HG03159 (cell line): Measurements from ENCODE around the gene BNIPL.

ENCODE experiments used
- ATAC-seq: cut with Tn5 transposase; IDR thresholded peaks from one replicate; pipeline ENCODE4 v1.9.1; 2021; ENCODE audit warnings: mild to moderate bottlenecking, moderate library complexity; ENCODE audit not compliant: unreplicated experiment

Gene BNIPL, protein sequence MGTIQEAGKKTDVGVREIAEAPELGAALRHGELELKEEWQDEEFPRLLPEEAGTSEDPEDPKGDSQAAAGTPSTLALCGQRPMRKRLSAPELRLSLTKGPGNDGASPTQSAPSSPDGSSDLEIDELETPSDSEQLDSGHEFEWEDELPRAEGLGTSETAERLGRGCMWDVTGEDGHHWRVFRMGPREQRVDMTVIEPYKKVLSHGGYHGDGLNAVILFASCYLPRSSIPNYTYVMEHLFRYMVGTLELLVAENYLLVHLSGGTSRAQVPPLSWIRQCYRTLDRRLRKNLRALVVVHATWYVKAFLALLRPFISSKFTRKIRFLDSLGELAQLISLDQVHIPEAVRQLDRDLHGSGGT

GRCh38 chr1:151036356-151036755 lies at the start of gene BNIPL:
TSS of gene BNIPL (plus strand) at chr1:151036586. CDS start at chr1:151036726, 140 bp downstream.
- ATAC-seq: no peak

GRCh38 chr1:150987924-150988323 lies 48.5 kb upstream of the BNIPL start:
- no peak for ATAC-seq

DNA sequence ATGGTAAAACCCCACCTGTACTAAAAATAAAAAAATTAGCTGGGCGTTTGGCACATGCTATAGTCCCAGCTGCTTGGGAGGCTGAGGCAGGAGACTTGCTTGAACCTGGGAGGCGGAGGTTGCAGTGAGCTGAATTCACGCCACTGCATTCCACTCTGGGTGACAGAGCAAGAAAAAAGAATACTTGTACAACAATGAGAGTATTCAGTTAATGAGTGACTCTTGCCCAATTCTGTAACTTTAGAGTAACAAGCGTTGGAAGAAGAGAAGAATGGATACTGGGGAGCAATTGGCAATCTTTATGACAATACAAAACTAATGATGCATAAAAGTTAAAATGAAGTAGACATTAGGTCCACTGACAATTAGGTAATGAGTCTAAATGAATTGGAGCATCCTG lies 43.8 kb upstream of the BNIPL start:
- ATAC-seq: no peak

GRCh38 chr1:150994248-150994647 lies 42.1 kb upstream of the BNIPL start:
- ATAC-seq: no peak

GRCh38 chr1:150995460-150995859 lies 40.9 kb upstream of the BNIPL start:
- ATAC-seq: no peak

DNA sequence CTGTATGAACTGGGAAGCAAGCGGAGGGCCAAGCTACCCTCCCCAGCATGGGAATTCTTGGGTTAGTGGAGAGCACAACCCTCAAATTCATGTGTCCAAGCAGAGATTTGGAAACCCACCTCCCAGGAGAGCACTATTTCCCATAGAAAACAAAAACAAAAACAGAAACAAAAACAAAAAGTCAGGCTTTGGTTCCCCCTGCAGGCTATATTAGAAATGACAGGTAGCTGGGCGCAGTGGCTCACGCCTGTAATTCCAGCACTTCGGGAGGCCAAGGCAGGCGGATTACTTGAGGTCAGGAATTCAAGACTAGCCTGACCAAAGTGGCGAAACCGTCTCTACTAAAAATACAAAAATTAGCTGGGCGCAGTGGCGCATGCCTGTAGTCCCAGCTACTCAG lies 40.5 kb upstream of the BNIPL start:
- ATAC-seq: no peak

GRCh38 chr1:150997126-150997872 lies 39.1 kb upstream of the BNIPL start:
- ATAC-seq: no peak

- no peak for ATAC-seq
These were observed 38.4 kb upstream of the BNIPL start for GRCh38 chr1:150997949-150998348.

- ATAC-seq: no peak
These were observed 37.2 kb upstream of the BNIPL start for GRCh38 chr1:150999051-150999674.

DNA sequence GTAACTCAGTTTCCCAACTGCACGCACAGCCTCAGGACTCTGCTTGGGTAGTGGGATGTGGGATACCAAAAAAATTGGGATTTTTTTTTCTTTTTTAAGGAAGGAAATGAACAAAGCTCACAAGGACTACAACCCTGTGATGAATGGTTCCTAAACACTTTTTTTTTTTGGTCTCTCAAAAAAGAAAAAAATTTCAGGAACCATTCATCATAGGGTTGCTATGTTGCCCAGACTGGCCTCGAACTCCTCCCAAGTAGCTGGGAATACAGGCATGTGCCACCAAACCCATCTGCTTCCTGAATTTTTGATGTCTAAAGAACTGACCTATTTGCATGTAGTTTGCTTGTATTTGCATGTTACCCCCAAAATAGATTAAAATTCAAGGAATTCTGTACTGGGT lies 36.5 kb upstream of the BNIPL start:
- no peak for ATAC-seq

DNA sequence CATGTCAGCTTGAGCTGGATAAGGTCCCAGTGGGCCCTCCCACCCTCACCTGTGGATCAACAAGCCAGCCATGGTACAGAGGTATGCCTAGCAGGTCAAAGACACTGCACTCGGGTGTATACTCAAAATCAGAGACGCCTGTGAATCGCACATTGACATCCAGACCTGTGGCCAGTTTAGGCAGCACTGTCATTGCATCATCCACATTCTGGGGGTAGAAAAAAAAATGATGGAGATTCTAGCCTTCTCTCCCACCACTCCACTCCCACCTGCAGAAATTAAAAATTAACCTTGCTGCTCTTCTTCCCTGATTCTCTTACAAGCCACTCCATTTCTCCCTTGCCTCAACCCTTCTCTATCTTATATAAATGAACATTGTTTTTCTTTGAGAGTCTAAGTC lies 36.0 kb upstream of the BNIPL start:
- no peak for ATAC-seq

GRCh38 chr1:151001602-151002001 lies 34.8 kb upstream of the BNIPL start:
- ATAC-seq: no peak

DNA sequence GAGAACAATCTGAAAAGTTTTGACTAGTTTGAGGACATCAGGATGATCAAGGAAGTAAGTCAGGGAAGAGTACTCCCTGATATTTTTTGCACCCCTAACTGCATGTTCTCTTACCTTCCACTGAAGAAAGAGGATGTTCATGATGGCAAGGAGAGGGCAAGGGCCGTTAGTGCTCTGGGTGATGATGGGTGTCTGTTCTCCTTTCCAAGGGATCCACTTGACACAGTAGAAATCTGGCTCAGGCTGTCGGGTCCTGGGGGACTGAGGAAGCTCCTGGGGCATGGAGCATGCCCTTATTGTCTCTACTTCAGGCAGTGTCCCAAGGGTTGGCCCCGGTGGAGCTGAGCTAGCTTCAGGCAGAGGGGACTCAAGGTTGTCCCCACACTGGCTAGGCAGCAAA lies 34.3 kb upstream of the BNIPL start:
- no peak for ATAC-seq

DNA sequence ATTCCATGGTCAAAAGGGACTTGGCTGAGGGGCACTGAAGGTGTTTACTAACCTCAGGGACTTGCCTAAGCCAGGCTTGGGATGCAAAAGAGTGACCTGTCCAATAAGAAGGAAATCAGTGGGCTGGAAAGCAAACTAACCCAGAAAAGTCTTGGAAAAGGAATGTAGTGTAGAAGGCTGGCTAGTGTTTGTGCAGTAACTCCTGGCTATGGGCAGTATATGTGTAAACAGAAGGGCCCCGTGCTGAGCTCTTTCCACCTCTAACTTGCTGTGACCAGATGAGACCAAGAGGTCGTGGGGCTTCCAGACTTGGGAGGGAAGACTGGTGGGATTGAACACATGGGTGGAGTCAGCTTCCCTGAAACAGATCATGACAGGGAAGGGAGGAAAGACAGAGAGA lies 33.8 kb upstream of the BNIPL start:
- ATAC-seq: no peak

- no peak for ATAC-seq
These were observed 33.2 kb upstream of the BNIPL start for GRCh38 chr1:151003180-151003579.

GRCh38 chr1:151005729-151006319 lies 30.6 kb upstream of the BNIPL start:
- no peak for ATAC-seq

GRCh38 chr1:151006327-151007052 lies 29.9 kb upstream of the BNIPL start, which contains the start of gene MINDY1:
TSS of gene MINDY1 (minus strand) at chr1:151006902. CDS start at chr1:151002617, 4,285 bp downstream.
- no peak for ATAC-seq

DNA sequence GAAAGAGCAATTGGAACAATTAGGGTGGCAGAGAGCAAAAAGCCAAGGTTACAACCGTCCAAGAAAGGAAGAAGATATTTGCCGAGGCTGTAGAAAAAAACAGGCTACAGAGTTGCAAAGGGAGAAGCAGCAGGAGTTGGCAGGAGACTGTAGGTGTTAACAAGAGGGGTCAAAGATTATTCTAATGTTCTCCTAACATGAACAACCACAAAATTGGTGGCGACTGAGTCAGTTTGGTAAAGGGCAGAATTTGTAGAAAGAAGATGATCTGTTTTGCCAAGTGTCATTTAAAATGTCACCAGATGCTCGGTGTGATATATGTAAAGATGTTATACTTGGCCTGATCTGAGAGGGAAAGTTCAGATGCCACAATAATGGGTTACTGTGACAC lies 28.5 kb upstream of the BNIPL start:
- no peak for ATAC-seq

DNA sequence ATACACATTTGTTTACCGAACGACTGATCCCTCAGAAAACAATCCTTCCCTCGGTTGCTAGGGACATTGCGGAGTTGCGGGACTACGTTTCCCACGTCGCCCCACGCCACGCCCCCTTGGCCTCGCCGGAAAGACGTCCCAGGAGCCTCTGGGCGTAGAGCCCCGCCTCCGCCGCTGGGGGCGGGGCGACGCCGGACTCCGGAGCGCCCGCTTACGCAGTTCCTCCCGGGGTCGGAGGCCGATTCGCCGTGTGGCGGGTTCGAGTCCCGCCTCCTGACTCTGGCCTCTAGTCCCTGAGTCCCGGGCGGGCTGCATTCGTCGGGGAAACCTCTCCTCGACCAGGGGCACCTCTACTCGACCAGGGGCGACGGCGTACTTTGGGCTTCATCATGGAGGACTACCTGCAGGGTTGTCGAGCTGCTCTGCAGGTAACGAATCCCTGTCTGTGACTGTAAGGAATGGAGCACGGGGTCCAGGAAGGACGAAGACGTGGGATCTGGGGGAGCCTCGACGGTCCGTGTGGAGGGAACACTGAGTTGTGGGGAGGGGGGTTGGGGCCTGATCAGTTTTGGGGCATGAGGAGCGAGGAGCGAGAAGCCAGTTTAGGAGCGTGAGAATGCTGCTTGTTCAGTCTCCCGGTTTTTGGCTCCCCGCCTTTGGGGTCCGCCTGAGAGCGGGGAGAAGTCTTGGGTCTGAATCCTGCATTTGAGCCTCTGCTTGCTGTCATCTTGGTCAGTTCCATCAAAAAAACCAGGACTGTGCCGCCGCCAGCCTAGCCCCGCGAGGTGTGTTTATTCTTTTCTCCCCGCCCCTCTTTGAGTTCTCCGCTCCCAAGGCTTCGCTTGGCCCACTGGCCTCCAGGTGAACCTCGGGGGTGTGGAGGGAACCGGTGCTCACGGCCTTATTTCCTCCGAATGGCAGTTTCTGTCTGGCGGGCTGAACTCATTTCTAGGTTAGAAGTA lies 27.9 kb upstream of the BNIPL start, which contains the start of gene PRUNE1:
PRUNE1 (plus strand) TSS at position 206 of the 962 bp plus-strand sequence; CDS start at position 390, 184 bp downstream.
- ATAC-seq: peak; percentile 64
